Measurements from ENCODE around the gene RASGRF1. TPM values are rescaled to one million over a fixed set of nuclear protein-coding genes. Genes with fewer than 3 reads are reported as not detected.

RASGRF1 gene
- total RNA-seq, 2 experiments from 2014 or later, result not detected

- POLR2A ChIA-PET, result no interaction called here
- H3K4me1 Mint-ChIP-seq, result no peaks in the 10 kb centered on the region
- DNase-seq (no peak), ATAC-seq (ENCODE audit: low read depth) (no peak)
- H3K36me3 Mint-ChIP-seq, result no peaks in the 10 kb centered on the region
- no peaks in the 10 kb centered on the region for H3K9me3 Mint-ChIP-seq
- H3K27me3 Mint-ChIP-seq, result peaks cover 2% of the 10 kb centered on the region
- no peak overlapping the region for H3K4me3 Mint-ChIP-seq
- no peak overlapping the region for H3K27ac Mint-ChIP-seq
Observed at GRCh38 chr15:79015416-79015815, 75.2 kb downstream of the RASGRF1 start.

- Mint-ChIP-seq H3K27me3 (peaks cover 8% of the 10 kb centered on the region), H3K4me3 (no peak overlapping the region), H3K36me3 (no peaks in the 10 kb centered on the region), H3K27ac (no peak overlapping the region), H3K9me3 (no peaks in the 10 kb centered on the region), H3K4me1 (no peaks in the 10 kb centered on the region)
- DNase-seq (no peak), ATAC-seq (ENCODE audit: low read depth) (no peak)
- POLR2A ChIA-PET, result interaction anchor here (0.7 kb wide), 1 partner anchor 15 kb away, joined by 3 read pairs; no protein-coding TSS in a partner anchor
Observed at GRCh38 chr15:79010278-79010677, 80.3 kb downstream of the RASGRF1 start.

GRCh38 chr15:79009379-79009778, 81.2 kb downstream of the RASGRF1 start:
- DNase-seq (no peak), ATAC-seq (ENCODE audit: low read depth) (no peak)
- no peaks in the 10 kb centered on the region for H3K9me3 Mint-ChIP-seq
- peaks cover 6% of the 10 kb centered on the region for H3K4me1 Mint-ChIP-seq
- H3K27ac Mint-ChIP-seq, result no peak overlapping the region
- no peaks in the 10 kb centered on the region for H3K36me3 Mint-ChIP-seq
- POLR2A ChIA-PET, result interaction anchor here (0.7 kb wide), 1 partner anchor 14 kb away, joined by 3 read pairs; no protein-coding TSS in a partner anchor
- no peak overlapping the region for H3K4me3 Mint-ChIP-seq
- H3K27me3 Mint-ChIP-seq, result peaks cover 6% of the 10 kb centered on the region

- Mint-ChIP-seq H3K4me1 (peaks cover 9% of the 10 kb centered on the region), H3K27ac (no peak overlapping the region), H3K27me3 (peaks cover 6% of the 10 kb centered on the region), H3K4me3 (no peak overlapping the region), H3K36me3 (no peaks in the 10 kb centered on the region), H3K9me3 (no peaks in the 10 kb centered on the region)
- no peak for ATAC-seq (ENCODE audit: low read depth)
- POLR2A ChIA-PET, result no interaction called here
- no peak for DNase-seq
Observed at GRCh38 chr15:79008659-79009058, 81.9 kb downstream of the RASGRF1 start.

GRCh38 chr15:79007066-79007465, 83.5 kb downstream of the RASGRF1 start:
- no peak overlapping the region for H3K4me3 Mint-ChIP-seq
- POLR2A ChIA-PET, result interaction anchor here (0.7 to 1.0 kb wide), 2 partner anchors 10 to 392 kb away, joined by 4 to 6 read pairs; no protein-coding TSS in a partner anchor
- H3K27ac Mint-ChIP-seq, result no peak overlapping the region
- H3K4me1 Mint-ChIP-seq, result peaks cover 9% of the 10 kb centered on the region
- DNase-seq (peak; percentile 61), ATAC-seq (ENCODE audit: low read depth) (peak; percentile 63)
- H3K9me3 Mint-ChIP-seq, result no peaks in the 10 kb centered on the region
- H3K36me3 Mint-ChIP-seq, result no peaks in the 10 kb centered on the region
- peaks cover 6% of the 10 kb centered on the region for H3K27me3 Mint-ChIP-seq

GRCh38 chr15:79006071-79006470, 84.5 kb downstream of the RASGRF1 start:
- Mint-ChIP-seq H3K27ac (no peak overlapping the region), H3K36me3 (no peaks in the 10 kb centered on the region), H3K9me3 (no peaks in the 10 kb centered on the region), H3K27me3 (peaks cover 6% of the 10 kb centered on the region), H3K4me1 (peaks cover 9% of the 10 kb centered on the region), H3K4me3 (no peak overlapping the region)
- ATAC-seq (ENCODE audit: low read depth), result no peak
- no peak for DNase-seq
- POLR2A ChIA-PET, result no interaction called here

GRCh38 chr15:79004336-79004735, 86.2 kb downstream of the RASGRF1 start:
- Mint-ChIP-seq H3K36me3 (no peaks in the 10 kb centered on the region), H3K4me3 (peak overlapping the region; percentile 8), H3K27me3 (peaks cover 6% of the 10 kb centered on the region), H3K27ac (peak overlapping the region; percentile 46), H3K4me1 (peaks cover 9% of the 10 kb centered on the region), H3K9me3 (no peaks in the 10 kb centered on the region)
- ATAC-seq (ENCODE audit: low read depth) (peak; percentile 60), DNase-seq (no peak)
- POLR2A ChIA-PET, result interaction anchor here (0.7 to 1.1 kb wide), 2 partner anchors 96 to 245 kb away, joined by 3 read pairs; no protein-coding TSS in a partner anchor

GRCh38 chr15:79003896-79004295, 86.7 kb downstream of the RASGRF1 start:
- DNase-seq (no peak), ATAC-seq (ENCODE audit: low read depth) (no peak)
- no peaks in the 10 kb centered on the region for H3K36me3 Mint-ChIP-seq
- peaks cover 6% of the 10 kb centered on the region for H3K27me3 Mint-ChIP-seq
- peak overlapping the region; percentile 56 for H3K27ac Mint-ChIP-seq
- no peak overlapping the region for H3K4me3 Mint-ChIP-seq
- H3K9me3 Mint-ChIP-seq, result no peaks in the 10 kb centered on the region
- POLR2A ChIA-PET, result interaction anchor here (1.1 kb wide), 1 partner anchor 95 kb away, joined by 3 read pairs; no protein-coding TSS in a partner anchor
- H3K4me1 Mint-ChIP-seq, result peaks cover 9% of the 10 kb centered on the region

- Mint-ChIP-seq H3K27ac (no peak overlapping the region), H3K9me3 (no peaks in the 10 kb centered on the region), H3K4me1 (peaks cover 9% of the 10 kb centered on the region), H3K36me3 (no peaks in the 10 kb centered on the region), H3K27me3 (peaks cover 6% of the 10 kb centered on the region), H3K4me3 (no peak overlapping the region)
- ATAC-seq (ENCODE audit: low read depth), result no peak
- POLR2A ChIA-PET, result interaction anchor here (1.1 kb wide), 1 partner anchor 95 kb away, joined by 3 read pairs; no protein-coding TSS in a partner anchor
- no peak for DNase-seq
Observed at GRCh38 chr15:79003301-79003700, 87.3 kb downstream of the RASGRF1 start.

GRCh38 chr15:79002581-79002980, 88.0 kb downstream of the RASGRF1 start:
- DNase-seq, result no peak
- Mint-ChIP-seq H3K36me3 (no peaks in the 10 kb centered on the region), H3K9me3 (no peaks in the 10 kb centered on the region), H3K4me3 (no peak overlapping the region), H3K4me1 (peaks cover 11% of the 10 kb centered on the region), H3K27me3 (peaks cover 4% of the 10 kb centered on the region), H3K27ac (no peak overlapping the region)
- POLR2A ChIA-PET, result no interaction called here
- no peak for ATAC-seq (ENCODE audit: low read depth)

GRCh38 chr15:78999636-79000035, 90.9 kb downstream of the RASGRF1 start:
- peaks cover 7% of the 10 kb centered on the region for H3K4me1 Mint-ChIP-seq
- H3K36me3 Mint-ChIP-seq, result no peaks in the 10 kb centered on the region
- H3K27ac Mint-ChIP-seq, result no peak overlapping the region
- no peak for DNase-seq
- POLR2A ChIA-PET, result no interaction called here
- H3K9me3 Mint-ChIP-seq, result no peaks in the 10 kb centered on the region
- no peaks in the 10 kb centered on the region for H3K27me3 Mint-ChIP-seq
- H3K4me3 Mint-ChIP-seq, result no peak overlapping the region
- no peak for ATAC-seq (ENCODE audit: low read depth)

GRCh38 chr15:78998526-78998925, 92.1 kb downstream of the RASGRF1 start:
- Mint-ChIP-seq H3K36me3 (no peaks in the 10 kb centered on the region), H3K27ac (no peak overlapping the region), H3K9me3 (no peaks in the 10 kb centered on the region), H3K27me3 (no peaks in the 10 kb centered on the region), H3K4me3 (no peak overlapping the region), H3K4me1 (peaks cover 2% of the 10 kb centered on the region)
- POLR2A ChIA-PET, result no interaction called here
- ATAC-seq (ENCODE audit: low read depth) (no peak), DNase-seq (no peak)

GRCh38 chr15:78997981-78998499, 92.5 kb downstream of the RASGRF1 start:
- Mint-ChIP-seq H3K27me3 (no peaks in the 10 kb centered on the region), H3K9me3 (no peaks in the 10 kb centered on the region), H3K27ac (no peak overlapping the region), H3K4me1 (peaks cover 4% of the 10 kb centered on the region), H3K4me3 (no peak overlapping the region), H3K36me3 (no peaks in the 10 kb centered on the region)
- DNase-seq, result no peak
- no peak for ATAC-seq (ENCODE audit: low read depth)
- POLR2A ChIA-PET, result interaction anchor here (0.7 kb wide), 1 partner anchor 9 kb away, joined by 4 read pairs; no protein-coding TSS in a partner anchor

- Mint-ChIP-seq H3K4me1 (peaks cover 4% of the 10 kb centered on the region), H3K36me3 (no peaks in the 10 kb centered on the region), H3K27ac (no peak overlapping the region), H3K27me3 (no peaks in the 10 kb centered on the region), H3K4me3 (no peak overlapping the region), H3K9me3 (no peaks in the 10 kb centered on the region)
- POLR2A ChIA-PET, result no interaction called here
- ATAC-seq (ENCODE audit: low read depth) (no peak), DNase-seq (no peak)
Observed at GRCh38 chr15:78996894-78997275, 93.7 kb downstream of the RASGRF1 start.
